ENCODE measurements around the gene EFNA4.
"Not testable (repeated sequence)": the region's sequence is repeated elsewhere in the genome, so short reads cannot be mapped to it uniquely, and the experiment has no call there.

Gene EFNA4

GRCh38 chr1:155091071-155092051, 27.8 kb downstream of the EFNA4 start:
- peak; percentile 74 for DNase-seq

GRCh38 chr1:155092131-155092530, 28.6 kb downstream of the EFNA4 start:
- DNase-seq: no peak

GRCh38 chr1:155092641-155093040, 29.1 kb downstream of the EFNA4 start:
- no peak for DNase-seq

GRCh38 chr1:155093911-155094621, 30.5 kb downstream of the EFNA4 start:
- peak; percentile 18 for DNase-seq

- no peak for DNase-seq
Observed at GRCh38 chr1:155094622-155094948, 31.0 kb downstream of the EFNA4 start.

GRCh38 chr1:155099331-155099730, 35.8 kb downstream of the EFNA4 start:
- DNase-seq: no peak

- DNase-seq: no peak
Observed at GRCh38 chr1:155103325-155103724, 39.8 kb downstream of the EFNA4 start.

- DNase-seq: no peak
Observed at GRCh38 chr1:155104605-155105534, 41.3 kb downstream of the EFNA4 start.

- DNase-seq: no peak
Observed at GRCh38 chr1:155105604-155106011, 42.1 kb downstream of the EFNA4 start.

- DNase-seq: no peak
Observed at GRCh38 chr1:155106862-155107261, 43.3 kb downstream of the EFNA4 start.

- no peak for DNase-seq
Observed at GRCh38 chr1:155107309-155108264, 44.0 kb downstream of the EFNA4 start.

GRCh38 chr1:155108296-155108695, 44.8 kb downstream of the EFNA4 start:
- no peak for DNase-seq

- no peak for DNase-seq
Observed at GRCh38 chr1:155110381-155110780, 46.8 kb downstream of the EFNA4 start.

- DNase-seq: no peak
Observed at GRCh38 chr1:155110826-155111225, 47.3 kb downstream of the EFNA4 start.

- no peak for DNase-seq
Observed at GRCh38 chr1:155113450-155113980, 50.0 kb downstream of the EFNA4 start.

GRCh38 chr1:155116113-155116764, 52.7 kb downstream of the EFNA4 start:
- no peak for DNase-seq

- DNase-seq: no peak
Observed at GRCh38 chr1:155117610-155118009, 54.1 kb downstream of the EFNA4 start.

- not testable (repeated sequence) for DNase-seq
Observed at GRCh38 chr1:155118090-155118489, 54.5 kb downstream of the EFNA4 start.
